ENCODE measurements around the gene SMIM1. TPM values are rescaled to one million over a fixed set of nuclear protein-coding genes. Genes with fewer than 3 reads are reported as not detected.

Gene SMIM1
- total RNA-seq, 1 donor from 2014 or later = not detected

- Histone ChIP-seq H3K4me3 (no peak overlapping the region), H3K27ac (no peak overlapping the region), H3K27me3 (no peaks in the 10 kb centered on the region), H3K36me3 (peaks cover 3 to 7% of the 10 kb centered on the region in 2 donors), H3K4me1 (peaks cover 0 to 8% of the 10 kb centered on the region in 2 donors), H3K9me3 (no peaks in the 10 kb centered on the region)
- intact Hi-C loops (cut with DNase I) = no loop called here
- DNase-seq (ENCODE audit: low spot score in 2 of 2) = no peak
- TF ChIP-seq CTCF (IDR thresholded peaks at IDR 0.05) = no peak
These were observed 1.9 kb downstream of the SMIM1 start for GRCh38 chr1:3774276-3774945.

- intact Hi-C loops (cut with DNase I) = no loop called here
- no peak for TF ChIP-seq CTCF (IDR thresholded peaks at IDR 0.05)
- Histone ChIP-seq H3K9me3 (no peaks in the 10 kb centered on the region), H3K4me1 (peaks cover 0 to 8% of the 10 kb centered on the region in 2 donors), H3K4me3 (no peak overlapping the region), H3K36me3 (peaks cover 9 to 13% of the 10 kb centered on the region in 2 donors), H3K27me3 (no peaks in the 10 kb centered on the region), H3K27ac (no peak overlapping the region)
- DNase-seq (ENCODE audit: low spot score in 2 of 2) = no peak
These were observed 2.5 kb downstream of the SMIM1 start for GRCh38 chr1:3774946-3775489.

GRCh38 chr1:3775490-3776230 lies 3.1 kb downstream of the SMIM1 start:
- Histone ChIP-seq H3K4me3 (no peak overlapping the region), H3K4me1 (peaks cover 0 to 8% of the 10 kb centered on the region in 2 donors), H3K36me3 (peaks cover 15 to 20% of the 10 kb centered on the region in 2 donors), H3K27ac (no peak overlapping the region), H3K27me3 (no peaks in the 10 kb centered on the region), H3K9me3 (no peaks in the 10 kb centered on the region)
- intact Hi-C loops (cut with DNase I) = no loop called here
- no peak for TF ChIP-seq CTCF (IDR thresholded peaks at IDR 0.05)
- no peak for DNase-seq (ENCODE audit: low spot score in 2 of 2)

GRCh38 chr1:3776231-3776961 lies 3.8 kb downstream of the SMIM1 start:
- peaks cover 22 to 27% of the 10 kb centered on the region in 2 donors for H3K36me3 ChIP-seq
- no peak overlapping the region for H3K4me3 ChIP-seq
- no peaks in the 10 kb centered on the region for H3K9me3 ChIP-seq
- no peak overlapping the region for H3K27ac ChIP-seq
- intact Hi-C loops (cut with DNase I) = no loop called here
- peaks cover 0 to 8% of the 10 kb centered on the region in 2 donors for H3K4me1 ChIP-seq
- H3K27me3 ChIP-seq = no peaks in the 10 kb centered on the region
- DNase-seq (ENCODE audit: low spot score in 2 of 2) = no peak
- TF ChIP-seq CTCF (IDR thresholded peaks at IDR 0.05) = no peak

- intact Hi-C loops (cut with DNase I) = no loop called here
- Histone ChIP-seq H3K9me3 (no peaks in the 10 kb centered on the region), H3K4me3 (no peak overlapping the region), H3K36me3 (peaks cover 29 to 34% of the 10 kb centered on the region in 2 donors), H3K27ac (no peak overlapping the region), H3K27me3 (no peaks in the 10 kb centered on the region), H3K4me1 (peaks cover 0 to 1% of the 10 kb centered on the region in 2 donors)
- DNase-seq (ENCODE audit: low spot score in 2 of 2) = no peak
- TF ChIP-seq CTCF (IDR thresholded peaks at IDR 0.05) = no peak
These were observed 4.6 kb downstream of the SMIM1 start for GRCh38 chr1:3777078-3777547.

All from ascending aorta (tissue), 2 donors.